Measurements from ENCODE around the gene GJC2.

The GJC2 gene

DNA sequence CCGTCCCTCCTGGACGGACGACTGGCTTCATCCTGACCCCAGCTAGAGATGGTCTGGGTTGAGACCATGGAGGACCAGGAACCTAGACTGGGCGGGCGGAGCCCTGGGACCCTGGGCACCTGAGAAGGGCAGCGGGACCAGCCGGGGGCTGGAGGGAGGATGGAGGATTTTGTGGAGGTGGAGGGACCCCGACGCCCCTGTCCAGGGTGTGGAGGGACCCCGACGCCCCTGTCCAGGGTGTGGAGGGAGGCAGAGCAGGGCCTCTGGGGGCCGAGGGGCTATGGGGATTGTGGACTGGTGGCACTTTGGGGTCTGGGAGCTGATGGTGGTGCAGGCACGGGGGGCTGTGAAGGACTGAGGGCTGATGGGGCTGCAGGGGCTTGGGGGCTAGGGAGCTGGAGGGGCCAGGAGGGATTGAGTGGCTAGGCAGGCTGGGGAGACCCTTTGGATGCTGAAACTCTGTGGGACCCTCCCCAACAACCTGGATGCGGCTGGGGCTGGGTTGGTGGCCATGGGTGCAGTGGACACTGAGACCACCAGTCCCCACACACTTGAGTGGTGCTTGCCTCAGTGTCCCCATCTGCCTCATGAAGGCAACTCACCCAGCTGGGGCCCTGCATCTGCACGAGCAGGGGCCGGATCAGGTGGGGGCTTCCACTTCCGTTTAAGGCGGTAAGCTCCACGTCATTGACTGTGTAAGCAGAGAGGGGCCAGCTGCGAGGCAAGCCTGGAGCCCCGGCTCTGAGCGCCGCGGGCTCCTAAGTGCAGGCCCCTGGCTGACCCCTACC is 7.4 kb downstream of the GJC2 start:
- DNase-seq (ENCODE audit: low read depth, low spot score) = no peak
- ChIA-PET POLR2A (no interaction called here), CTCF (interaction anchor here (1.0 kb wide), 1 partner anchor 8 kb away, joined by 3 read pairs; the partner anchor contains the start of gene IBA57)
- TF ChIP-seq, protein P1, sequence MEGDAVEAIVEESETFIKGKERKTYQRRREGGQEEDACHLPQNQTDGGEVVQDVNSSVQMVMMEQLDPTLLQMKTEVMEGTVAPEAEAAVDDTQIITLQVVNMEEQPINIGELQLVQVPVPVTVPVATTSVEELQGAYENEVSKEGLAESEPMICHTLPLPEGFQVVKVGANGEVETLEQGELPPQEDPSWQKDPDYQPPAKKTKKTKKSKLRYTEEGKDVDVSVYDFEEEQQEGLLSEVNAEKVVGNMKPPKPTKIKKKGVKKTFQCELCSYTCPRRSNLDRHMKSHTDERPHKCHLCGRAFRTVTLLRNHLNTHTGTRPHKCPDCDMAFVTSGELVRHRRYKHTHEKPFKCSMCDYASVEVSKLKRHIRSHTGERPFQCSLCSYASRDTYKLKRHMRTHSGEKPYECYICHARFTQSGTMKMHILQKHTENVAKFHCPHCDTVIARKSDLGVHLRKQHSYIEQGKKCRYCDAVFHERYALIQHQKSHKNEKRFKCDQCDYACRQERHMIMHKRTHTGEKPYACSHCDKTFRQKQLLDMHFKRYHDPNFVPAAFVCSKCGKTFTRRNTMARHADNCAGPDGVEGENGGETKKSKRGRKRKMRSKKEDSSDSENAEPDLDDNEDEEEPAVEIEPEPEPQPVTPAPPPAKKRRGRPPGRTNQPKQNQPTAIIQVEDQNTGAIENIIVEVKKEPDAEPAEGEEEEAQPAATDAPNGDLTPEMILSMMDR (IDR thresholded peaks at IDR 0.05; ENCODE audit: insufficient read depth, low read length, missing control alignments) = no peak
- no peak overlapping the region for H3K4me3 ChIP-seq (ENCODE audit: low read depth, low read length)

- POLR2A ChIA-PET = no interaction called here
- no peak for DNase-seq (ENCODE audit: low read depth, low spot score)
- CTCF ChIA-PET = no interaction called here
- H3K4me3 ChIP-seq (ENCODE audit: low read depth, low read length) = no peak overlapping the region
- TF ChIP-seq, protein P1 (IDR thresholded peaks at IDR 0.05; ENCODE audit: insufficient read depth, low read length, missing control alignments) = no peak
Observed at GRCh38 chr1:228157729-228158126, 8.0 kb downstream of the GJC2 start.

DNA sequence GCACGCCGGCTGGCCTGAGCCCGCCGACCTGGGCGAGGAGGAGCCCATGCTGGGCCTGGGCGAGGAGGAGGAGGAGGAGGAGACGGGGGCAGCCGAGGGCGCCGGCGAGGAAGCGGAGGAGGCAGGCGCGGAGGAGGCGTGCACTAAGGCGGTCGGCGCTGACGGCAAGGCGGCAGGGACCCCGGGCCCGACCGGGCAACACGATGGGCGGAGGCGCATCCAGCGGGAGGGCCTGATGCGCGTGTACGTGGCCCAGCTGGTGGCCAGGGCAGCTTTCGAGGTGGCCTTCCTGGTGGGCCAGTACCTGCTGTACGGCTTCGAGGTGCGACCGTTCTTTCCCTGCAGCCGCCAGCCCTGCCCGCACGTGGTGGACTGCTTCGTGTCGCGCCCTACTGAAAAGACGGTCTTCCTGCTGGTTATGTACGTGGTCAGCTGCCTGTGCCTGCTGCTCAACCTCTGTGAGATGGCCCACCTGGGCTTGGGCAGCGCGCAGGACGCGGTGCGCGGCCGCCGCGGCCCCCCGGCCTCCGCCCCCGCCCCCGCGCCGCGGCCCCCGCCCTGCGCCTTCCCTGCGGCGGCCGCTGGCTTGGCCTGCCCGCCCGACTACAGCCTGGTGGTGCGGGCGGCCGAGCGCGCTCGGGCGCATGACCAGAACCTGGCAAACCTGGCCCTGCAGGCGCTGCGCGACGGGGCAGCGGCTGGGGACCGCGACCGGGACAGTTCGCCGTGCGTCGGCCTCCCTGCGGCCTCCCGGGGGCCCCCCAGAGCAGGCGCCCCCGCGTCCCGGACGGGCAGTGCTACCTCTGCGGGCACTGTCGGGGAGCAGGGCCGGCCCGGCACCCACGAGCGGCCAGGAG is 8.6 kb downstream of the GJC2 start:
- no peak overlapping the region for H3K4me3 ChIP-seq (ENCODE audit: low read depth, low read length)
- POLR2A ChIA-PET = interaction anchor here (1.0 kb wide), 1 partner anchor 10 kb away, joined by 3 read pairs; no protein-coding TSS in a partner anchor
- TF ChIP-seq, protein P1 (IDR thresholded peaks at IDR 0.05; ENCODE audit: insufficient read depth, low read length, missing control alignments) = no peak
- CTCF ChIA-PET = no interaction called here
- no peak for DNase-seq (ENCODE audit: low read depth, low spot score)

DNA sequence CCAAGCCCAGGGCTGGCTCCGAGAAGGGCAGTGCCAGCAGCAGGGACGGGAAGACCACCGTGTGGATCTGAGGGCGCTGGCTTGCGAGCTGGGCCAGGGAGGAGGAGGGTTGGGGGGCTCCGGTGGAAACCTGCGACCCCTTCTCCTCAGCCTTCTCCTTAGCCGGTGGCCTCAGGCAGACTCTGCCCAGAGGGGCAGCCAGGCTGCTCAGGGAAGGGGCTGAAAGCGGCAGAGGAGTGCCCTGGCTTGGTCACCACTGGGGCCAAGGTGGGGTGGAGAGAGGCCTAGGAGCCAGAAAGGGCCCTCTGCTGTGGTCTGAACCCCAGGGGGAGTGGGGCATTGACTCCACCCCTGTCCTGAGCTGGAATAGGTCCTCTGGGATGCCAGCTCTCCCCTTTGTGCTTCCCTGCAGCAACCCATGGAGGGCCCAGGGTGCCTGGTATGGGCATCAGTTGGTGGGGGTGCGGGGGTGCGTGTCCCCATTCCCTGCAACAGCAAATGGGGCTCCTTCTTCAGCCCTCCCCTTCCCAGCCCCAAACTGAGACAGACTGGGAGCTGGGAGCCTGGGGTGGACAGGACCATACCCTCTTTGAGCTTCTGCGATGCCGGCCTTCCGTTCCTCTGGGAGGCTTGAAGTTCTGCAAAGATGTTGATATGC is 9.4 kb downstream of the GJC2 start:
- POLR2A ChIA-PET = interaction anchor here (1.0 kb wide), 1 partner anchor 11 kb away, joined by 3 read pairs; no protein-coding TSS in a partner anchor
- no peak overlapping the region for H3K4me3 ChIP-seq (ENCODE audit: low read depth, low read length)
- TF ChIP-seq, protein P1 (IDR thresholded peaks at IDR 0.05; ENCODE audit: insufficient read depth, low read length, missing control alignments) = no peak
- DNase-seq (ENCODE audit: low read depth, low spot score) = no peak
- CTCF ChIA-PET = no interaction called here

GRCh38 chr1:228160201-228160761 is 10.6 kb downstream of the GJC2 start:
- TF ChIP-seq, protein P1 (IDR thresholded peaks at IDR 0.05; ENCODE audit: insufficient read depth, low read length, missing control alignments) = no peak
- POLR2A ChIA-PET = no interaction called here
- CTCF ChIA-PET = no interaction called here

More at GRCh38 chr1:228160201-228160761, 10.6 kb downstream of the GJC2 start:
- no peak overlapping the region for H3K4me3 ChIP-seq (ENCODE audit: low read depth, low read length)
- DNase-seq (ENCODE audit: low read depth, low spot score) = no peak
